ENCODE results near the gene XYLT1. TPM values are rescaled to one million over a fixed set of nuclear protein-coding genes. Genes with fewer than 3 reads are reported as not detected.

XYLT1 gene
- total and polyA plus RNA-seq, 9 of the 15 experiments (the other 6 are each of a cell fraction or from before 2014, with no cell fraction given) = 0.03 to 0.09 (median 0.08) TPM; not detected in 6

DNA sequence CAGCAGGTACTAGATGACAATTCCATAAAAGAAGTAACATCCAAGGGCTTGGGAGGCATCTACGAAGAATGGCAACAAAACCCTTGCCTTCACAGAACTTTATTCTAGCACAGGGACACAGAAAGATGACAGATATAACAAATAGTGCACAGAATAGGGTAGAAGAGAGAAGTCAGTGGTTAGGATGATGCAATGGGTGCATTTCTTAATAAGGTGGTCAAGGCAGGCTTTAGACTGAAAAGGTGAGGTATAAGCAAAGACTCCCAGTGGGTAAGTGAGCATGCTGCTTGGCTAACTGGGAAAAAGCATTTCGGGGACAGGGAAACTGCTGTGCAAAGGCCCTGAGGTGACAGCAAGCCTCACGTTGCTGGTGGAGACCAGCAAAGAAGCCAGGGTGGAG is 175.9 kb downstream of the XYLT1 start (continued):
- TF ChIP-seq HMGXB4 (CRISPR knock-in tag; IDR thresholded peaks at IDR 0.05) (no peak), ATF3 (IDR thresholded peaks at IDR 0.05) (peak; percentile 36), ATF3 (CRISPR knock-in tag; conservative IDR thresholded peaks at IDR 0.05) (no peak)

DNA sequence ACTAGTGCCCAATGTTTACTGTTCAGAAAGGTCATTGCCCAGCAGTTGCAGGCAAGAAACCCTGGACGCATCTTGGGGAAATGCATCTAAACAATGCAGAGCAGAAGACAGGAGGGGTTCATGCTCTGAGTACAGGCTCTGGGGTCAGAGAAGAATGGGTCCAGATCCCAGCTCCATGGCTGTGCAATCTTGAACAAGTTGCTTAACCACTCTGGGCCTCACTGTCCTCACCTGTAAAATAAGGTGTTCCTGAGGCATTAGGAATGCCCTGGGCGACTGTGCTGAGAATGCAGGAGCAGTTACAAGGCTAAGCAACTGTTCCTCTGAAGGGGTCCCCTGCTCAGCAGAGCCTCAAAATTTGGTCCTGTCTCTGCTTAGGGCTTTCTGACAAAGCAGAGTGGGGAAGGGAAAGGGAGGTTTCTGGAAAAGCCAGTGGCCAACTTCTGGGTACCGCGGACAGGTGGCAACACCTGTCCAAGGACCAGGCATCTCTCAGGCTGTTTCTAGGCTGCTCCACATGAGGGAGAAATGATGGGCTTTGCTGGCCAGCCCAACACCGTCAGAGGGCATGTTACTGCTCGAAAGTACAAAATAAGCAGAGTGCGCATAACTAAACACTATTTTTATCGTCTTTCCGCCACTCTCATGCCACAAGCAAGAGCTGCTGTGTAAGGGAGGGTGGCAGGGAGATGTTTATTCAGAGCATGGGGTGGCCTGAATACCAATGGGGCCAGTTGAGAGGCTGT is 176.8 kb downstream of the XYLT1 start:
- CTCF ChIA-PET (ENCODE audit: low intra/inter-chr PET ratio) = no interaction called here
- Histone ChIP-seq H3K4me3 (no peak overlapping the region), H3K9ac (ENCODE audit: insufficient read depth in 1 of 2, low read depth in 2 of 2, low read length in 2 of 2) (no peak overlapping the region), H3K4me2 (ENCODE audit: insufficient read depth, low read length) (no peak overlapping the region), H3K36me3 (ENCODE audit: control insufficient read depth, insufficient read depth, low read length) (no peaks in the 10 kb centered on the region), H3K27me3 (ENCODE audit: control insufficient read depth in 2 of 2, insufficient read depth in 2 of 2, low read length in 2 of 2) (peaks cover 14 to 46% of the 10 kb centered on the region in 2 experiments; a peak in 4 of 5 replicates), H3K9me1 (ENCODE audit: control insufficient read depth, insufficient read depth, low read length) (no peaks in the 10 kb centered on the region), H4K20me1 (replicated peaks; ENCODE audit: control insufficient read depth, insufficient read depth, low read length) (peaks cover 3% of the 10 kb centered on the region; the same call in 1 of the 2 replicates), H3K79me2 (ENCODE audit: control insufficient read depth, insufficient read depth, low read length) (no peaks in the 10 kb centered on the region), H3K9me3 (replicated peaks; ENCODE audit: control insufficient read depth, insufficient read depth, low read depth, low read length) (no peaks in the 10 kb centered on the region), H3K27ac (ENCODE audit: extremely low read depth, low read depth, low read length) (no peak overlapping the region), H3K4me1 (replicated peaks in 1 of 2; ENCODE audit: control insufficient read depth in 2 of 2, insufficient read depth in 2 of 2, low read length in 2 of 2) (no peaks in the 10 kb centered on the region), H2AFZ (ENCODE audit: low read depth, low read length) (no peak overlapping the region)
- under 1% methylated on average over 8 of the region's 9 CpGs for WGBS (ENCODE audit: insufficient coverage, low coverage, missing lambda C conversion rate)
- BruUV-seq (replicated peaks) = no TSS peak
- intact Hi-C loops (cut with micrococcal nuclease) = no loop called here
- in situ Hi-C loops (cut with MboI) = no loop called here
- POLR2A ChIA-PET = no interaction called here
- no peak for ATAC-seq
- no peak for FAIRE-seq
- no peak for DNase-seq (ENCODE audit: extremely low read depth in 1 of 4, low spot score in 3 of 4)
- TF ChIP-seq CTCF (IDR thresholded peaks at IDR 0.05 in 2 of 3, conservative IDR thresholded peaks at IDR 0.05 in 1 of 3; ENCODE audit: insufficient read depth in 2 of 3, low read depth in 1 of 3, low read length in 3 of 3) = peak in 1 of 3 experiments; percentile 18; a peak in 1 of 6 replicates
- no peak for TF ChIP-seq ESRRA (IDR thresholded peaks at IDR 0.05; ENCODE audit: borderline replicate concordance, low read depth)
- no peak for TF ChIP-seq ATF7 (IDR thresholded peaks at IDR 0.05)
- no peak for TF ChIP-seq CBFA2T3 (IDR thresholded peaks at IDR 0.05)
- TF ChIP-seq NFE2 (IDR thresholded peaks at IDR 0.05; ENCODE audit: low read depth) = no peak
- TF ChIP-seq RREB1 (CRISPR knock-in tag; IDR thresholded peaks at IDR 0.05) = no peak
- no peak for TF ChIP-seq ZNF778 (CRISPR knock-in tag; IDR thresholded peaks at IDR 0.05)

All from K562 (cell line).